MM.1S (cell line): Measurements from ENCODE around the gene ZNF844.

ENCODE experiments used
- DNase-seq: peaks from one replicate; pipeline ENCODE4 v3.0.0-alpha.2; 2015
- H2AFZ ChIP-seq: fragments of 300-600 bp; sonication (generic); 2 replicates; pipeline ENCODE4 v1.6.0; 2016; ENCODE audit warnings: antibody characterized with exemption, low read length
- H3F3A ChIP-seq: fragments of 300-600 bp; sonication (generic); 2 replicates; pipeline ENCODE4 v1.6.1; 2016; ENCODE audit warnings: mild to moderate bottlenecking, antibody characterized with exemption, low read length, moderate library complexity, mixed read lengths; ENCODE audit not compliant: insufficient read depth
- H3K27ac ChIP-seq: fragments of 300-600 bp; sonication (generic); 2 replicates; pipeline ENCODE4 v1.5.1; 2016; ENCODE audit warnings: mild to moderate bottlenecking, low read length
- H3K27me3 ChIP-seq: fragments of 300-600 bp; sonication (generic); replicated peaks from 2 replicates; pipeline ENCODE4 v1.6.0; 2016; ENCODE audit warnings: low read length; ENCODE audit not compliant: insufficient read depth
- H3K36me3 ChIP-seq: fragments of 300-600 bp; sonication (generic); replicated peaks from 2 replicates; pipeline ENCODE4 v1.6.1; 2016; ENCODE audit warnings: mild to moderate bottlenecking, low read length, mixed read lengths; ENCODE audit not compliant: insufficient read depth
- H3K4me1 ChIP-seq: fragments of 300-600 bp; sonication (generic); 2 replicates; pipeline ENCODE4 v1.6.1; 2016; ENCODE audit warnings: low read length, mixed read lengths
- H3K4me2 ChIP-seq: fragments of 300-600 bp; sonication (generic); 2 replicates; pipeline ENCODE4 v1.6.0; 2016; ENCODE audit warnings: low read depth, low read length
- H3K4me3 ChIP-seq: fragments of 300-600 bp; sonication (generic); 2 replicates; pipeline ENCODE4 v1.5.1; 2016; ENCODE audit warnings: low read length, mixed read lengths
- H3K79me2 ChIP-seq: fragments of 300-600 bp; sonication (generic); 2 replicates; pipeline ENCODE4 v1.6.1; 2016; ENCODE audit warnings: mixed run types, low read length, mixed read lengths
- H3K9ac ChIP-seq: fragments of 300-600 bp; sonication (generic); 2 replicates; pipeline ENCODE4 v1.6.1; 2016; ENCODE audit warnings: low read length, mixed read lengths
- H3K9me2 ChIP-seq: fragments of 300-600 bp; sonication (generic); replicated peaks from 2 replicates; pipeline ENCODE4 v1.6.1; 2016; ENCODE audit warnings: mild to moderate bottlenecking, low read length, mixed read lengths; ENCODE audit not compliant: insufficient read depth
- H3K9me3 ChIP-seq: fragments of 300-600 bp; sonication (generic); replicated peaks from 2 replicates; pipeline ENCODE4 v1.6.1; 2016; ENCODE audit warnings: mild to moderate bottlenecking, low read length, mixed read lengths; ENCODE audit not compliant: insufficient read depth
- H4K20me1 ChIP-seq: fragments of 300-600 bp; sonication (generic); 2 replicates; pipeline ENCODE4 v1.6.1; 2016; ENCODE audit warnings: mild to moderate bottlenecking, low read length, moderate library complexity, mixed read lengths; ENCODE audit not compliant: insufficient read depth
- EZH2 ChIP-seq: fragments of 300-600 bp; sonication (generic); optimal IDR thresholded peaks from 2 replicates; pipeline ENCODE3; 2017; ENCODE audit warnings: low read depth, mild to moderate bottlenecking, antibody characterized with exemption, low read length, mixed read lengths
- EZH2phosphoT487 ChIP-seq: fragments of 300-600 bp; sonication (generic); IDR thresholded peaks from 2 replicates; pipeline ENCODE4 v1.6.1; 2018; ENCODE audit warnings: antibody characterized with exemption, low read length
- TF ChIP-seq, protein P1 (sequence below): fragments of 300-600 bp; sonication (generic); IDR thresholded peaks from 2 replicates; pipeline ENCODE4 v1.5.1; 2016; ENCODE audit warnings: antibody characterized with exemption, low read length, mixed read lengths

The ZNF844 gene

DNA sequence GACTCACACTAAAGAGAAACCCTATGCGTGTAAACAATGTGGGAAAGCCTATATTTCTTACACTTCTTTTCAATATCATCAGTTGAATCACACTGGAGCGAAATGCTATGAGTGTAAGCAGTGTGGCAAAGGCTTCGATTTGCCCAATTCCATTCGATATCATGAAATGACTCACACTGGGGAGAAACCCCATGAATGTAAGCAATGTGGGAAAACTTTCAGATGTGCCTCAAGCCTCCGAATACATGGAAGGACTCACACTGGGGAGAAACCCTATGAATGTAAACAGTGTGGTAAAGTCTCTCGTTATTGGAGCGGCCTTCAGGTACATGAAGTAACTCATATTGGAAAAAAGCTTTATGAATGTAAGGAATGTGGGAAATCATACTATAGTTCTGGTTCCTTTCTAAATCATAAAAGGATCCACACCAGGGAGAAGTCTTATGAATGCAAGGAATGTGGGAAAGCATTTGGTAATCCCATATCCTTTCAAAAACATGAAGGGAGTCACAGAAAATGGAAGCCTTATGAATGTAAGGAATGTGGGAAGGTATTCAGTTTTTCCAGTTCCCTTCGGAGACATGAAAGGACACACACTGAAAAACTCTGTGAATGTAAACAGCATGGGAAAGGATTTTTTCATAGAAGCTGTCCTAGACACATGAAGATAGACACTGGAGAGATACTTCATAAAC, 47.6 kb downstream of the ZNF844 start:
- Histone ChIP-seq H3K79me2 (no peaks in the 10 kb centered on the region), H3K36me3 (no peaks in the 10 kb centered on the region; the same call in 1 of the 2 replicates), H2AFZ (no peak overlapping the region), H3K4me1 (no peaks in the 10 kb centered on the region), H3K9me2 (no peaks in the 10 kb centered on the region), H3K9ac (no peak overlapping the region), H3K4me3 (no peak overlapping the region), H3K9me3 (no peaks in the 10 kb centered on the region), H3K4me2 (no peak overlapping the region), H4K20me1 (no peaks in the 10 kb centered on the region), H3F3A (no peaks in the 10 kb centered on the region), H3K27ac (no peak overlapping the region), H3K27me3 (no peaks in the 10 kb centered on the region)
- TF ChIP-seq EZH2phosphoT487 (no peak), EZH2 (no peak)
- TF ChIP-seq, protein P1, sequence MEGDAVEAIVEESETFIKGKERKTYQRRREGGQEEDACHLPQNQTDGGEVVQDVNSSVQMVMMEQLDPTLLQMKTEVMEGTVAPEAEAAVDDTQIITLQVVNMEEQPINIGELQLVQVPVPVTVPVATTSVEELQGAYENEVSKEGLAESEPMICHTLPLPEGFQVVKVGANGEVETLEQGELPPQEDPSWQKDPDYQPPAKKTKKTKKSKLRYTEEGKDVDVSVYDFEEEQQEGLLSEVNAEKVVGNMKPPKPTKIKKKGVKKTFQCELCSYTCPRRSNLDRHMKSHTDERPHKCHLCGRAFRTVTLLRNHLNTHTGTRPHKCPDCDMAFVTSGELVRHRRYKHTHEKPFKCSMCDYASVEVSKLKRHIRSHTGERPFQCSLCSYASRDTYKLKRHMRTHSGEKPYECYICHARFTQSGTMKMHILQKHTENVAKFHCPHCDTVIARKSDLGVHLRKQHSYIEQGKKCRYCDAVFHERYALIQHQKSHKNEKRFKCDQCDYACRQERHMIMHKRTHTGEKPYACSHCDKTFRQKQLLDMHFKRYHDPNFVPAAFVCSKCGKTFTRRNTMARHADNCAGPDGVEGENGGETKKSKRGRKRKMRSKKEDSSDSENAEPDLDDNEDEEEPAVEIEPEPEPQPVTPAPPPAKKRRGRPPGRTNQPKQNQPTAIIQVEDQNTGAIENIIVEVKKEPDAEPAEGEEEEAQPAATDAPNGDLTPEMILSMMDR: no peak
- DNase-seq: no peak

DNA sequence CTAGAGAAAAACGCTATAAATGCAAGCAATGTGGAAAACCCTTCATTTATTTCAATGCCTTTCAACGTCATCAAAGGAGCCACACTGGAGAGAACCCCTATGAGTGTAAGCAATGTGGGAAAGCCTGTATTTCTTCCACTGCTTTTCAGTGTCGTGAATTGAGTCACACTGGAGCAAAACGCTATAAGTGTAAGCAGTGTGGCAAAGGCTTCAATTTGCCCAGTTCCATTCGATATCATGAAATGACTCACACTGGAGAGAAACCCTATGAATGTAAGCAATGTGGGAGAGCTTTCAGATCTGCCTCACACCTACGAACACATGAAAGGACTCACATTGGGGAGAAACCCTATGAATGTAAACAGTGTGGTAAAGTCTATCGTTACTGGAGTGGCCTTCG, 48.2 kb downstream of the ZNF844 start:
- Histone ChIP-seq H3K4me2 (no peak overlapping the region), H3K9me2 (no peaks in the 10 kb centered on the region), H3K36me3 (no peaks in the 10 kb centered on the region; the same call in 1 of the 2 replicates), H2AFZ (no peak overlapping the region), H3K79me2 (no peaks in the 10 kb centered on the region), H3K27ac (no peak overlapping the region), H3F3A (no peaks in the 10 kb centered on the region), H3K4me1 (no peaks in the 10 kb centered on the region), H3K9me3 (no peaks in the 10 kb centered on the region), H3K9ac (no peak overlapping the region), H3K4me3 (no peak overlapping the region), H4K20me1 (no peaks in the 10 kb centered on the region), H3K27me3 (no peaks in the 10 kb centered on the region)
- no peak for DNase-seq
- TF ChIP-seq, protein P1: no peak
- no peak for TF ChIP-seq EZH2
- no peak for TF ChIP-seq EZH2phosphoT487

DNA sequence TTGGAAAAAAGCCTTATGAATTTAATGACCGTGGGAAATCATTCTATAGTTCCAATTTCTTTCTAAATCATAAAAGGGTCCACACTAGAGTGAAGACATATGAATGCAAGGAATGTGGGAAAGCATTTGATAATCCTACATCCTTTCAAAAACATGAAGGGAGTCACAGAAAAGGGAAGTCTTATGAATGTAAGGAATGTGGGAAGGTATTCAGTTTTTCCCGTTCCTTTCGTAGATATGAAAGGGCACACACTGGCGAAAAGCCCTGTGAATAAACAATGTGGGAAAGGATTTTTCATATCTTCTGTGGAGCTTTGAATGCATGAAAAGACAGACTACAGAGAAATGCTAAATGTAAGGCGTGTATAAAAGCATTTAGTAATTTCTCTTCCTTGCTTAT, 48.6 kb downstream of the ZNF844 start:
- TF ChIP-seq EZH2phosphoT487 (no peak), EZH2 (no peak)
- TF ChIP-seq, protein P1: no peak
- Histone ChIP-seq H3K4me3 (no peak overlapping the region), H3K4me1 (no peaks in the 10 kb centered on the region), H3K79me2 (no peaks in the 10 kb centered on the region), H3K4me2 (no peak overlapping the region), H3K9me2 (no peaks in the 10 kb centered on the region), H2AFZ (no peak overlapping the region), H3K27me3 (no peaks in the 10 kb centered on the region), H3K27ac (no peak overlapping the region), H3K9ac (no peak overlapping the region), H3K9me3 (no peaks in the 10 kb centered on the region), H3K36me3 (no peaks in the 10 kb centered on the region; the same call in 1 of the 2 replicates), H4K20me1 (no peaks in the 10 kb centered on the region), H3F3A (no peaks in the 10 kb centered on the region)
- DNase-seq: no peak
